ENCODE results near the gene CEP131. TPM values are rescaled to one million over a fixed set of nuclear protein-coding genes. Genes with fewer than 3 reads are reported as not detected.

Gene CEP131
- total and polyA plus RNA-seq, 2 of the 8 experiments (the other 6 are each of a cell fraction or from before 2014, with no cell fraction given): 5.9 to 23.2 TPM

GRCh38 chr17:81194941-81195901 lies 27.5 kb downstream of the CEP131 start (continued):
- no peak for TF ChIP-seq CHD7 (IDR thresholded peaks at IDR 0.05; ENCODE audit: insufficient replicate concordance, low read length)
- no peak for TF ChIP-seq ASH2L (IDR thresholded peaks at IDR 0.05; ENCODE audit: low read length)
- TF ChIP-seq POU5F1 (IDR thresholded peaks at IDR 0.05; ENCODE audit: low read depth, low read length): no peak
- TF ChIP-seq POLR2AphosphoS5 (IDR thresholded peaks at IDR 0.05; ENCODE audit: low read depth, low read length): no peak
- no peak for TF ChIP-seq FOSL1 (IDR thresholded peaks at IDR 0.05; ENCODE audit: insufficient read depth, low read depth, low read length)
- no peak for TF ChIP-seq CTCF (IDR thresholded peaks at IDR 0.05; ENCODE audit: control extremely low read depth in 1 of 3, insufficient read depth in 1 of 3, low read depth in 1 of 3, low read length in 3 of 3)

Data from H1 (cell line).